Adrenal gland (tissue), 12 donors: ENCODE data around the gene P3H2. TPM values are rescaled to one million over a fixed set of nuclear protein-coding genes. Genes with fewer than 3 reads are reported as not detected.
"Not testable (repeated sequence)": the region's sequence is repeated elsewhere in the genome, so short reads cannot be mapped to it uniquely, and the experiment has no call there.

ENCODE experiments used
- DNase-seq, 7 donors: peaks; one replicate each; pipeline ENCODE4 v3.0.0-alpha.2; 2019 to 2020
- H3K27ac ChIP-seq, 5 donors: fragments of 200-600 bp; sonication (generic) in 4 of 5; 1 replicate in 3 of 5; 2 replicates in 2 of 5; pipeline versions ENCODE4 v1.5.1 to v1.8.0; 2016 to 2020; ENCODE audit warnings: mild to moderate bottlenecking in 1 of 5
- H3K27me3 ChIP-seq: fragments of 200-600 bp; 2 replicates; pipeline ENCODE4 v1.8.0; 2021
- H3K36me3 ChIP-seq, 2 donors: fragments of 200-600 bp; replicated peaks in 1 of 2; 1 replicate in 1 of 2; 2 replicates in 1 of 2; pipeline versions ENCODE4 v1.5.1 to v1.8.0; 2018 to 2022
- H3K4me1 ChIP-seq, 2 donors: fragments of 200-600 bp; replicated peaks in 1 of 2; 1 replicate in 1 of 2; 2 replicates in 1 of 2; pipeline versions ENCODE4 v1.5.1 to v1.8.0; 2018 to 2021
- H3K4me3 ChIP-seq, 4 donors: fragments of 200-600 bp; sonication (generic) in 3 of 4; one replicate each; pipeline ENCODE4 v1.5.1; 2016 to 2018
- H3K9me3 ChIP-seq, 3 donors: fragments of 200-600 bp; sonication (generic) in 1 of 3; replicated peaks in 1 of 3; 1 replicate in 2 of 3; 2 replicates in 1 of 3; pipeline versions ENCODE4 v1.5.1 to v1.8.0; 2016 to 2021
- CTCF ChIP-seq, 6 experiments: fragments of 450-650 bp in 4 of 6; fragments of 200-600 bp in 2 of 6; sonication (generic) in 1 of 6; IDR thresholded peaks; 1 replicate in 5 of 6; 2 replicates in 1 of 6; pipeline versions ENCODE4 v1.5.1 to v1.8.0; 2016 to 2021; ENCODE audit warnings: antibody characterized with exemption in 6 of 6, mild to moderate bottlenecking in 2 of 6, moderate library complexity in 1 of 6
- POLR2A ChIP-seq, 2 donors: fragments of 450-650 bp; IDR thresholded peaks; one replicate each; pipeline ENCODE4 v1.6.1; 2017; ENCODE audit warnings: antibody characterized with exemption in 2 of 2, mild to moderate bottlenecking in 2 of 2, moderate library complexity in 1 of 2
- WGBS, 4 donors: extraction: QIAGEN DNeasy Blood & Tissue Kit in 2 of 4; methylation state at CpG; one replicate each; pipeline versions ENCODE4 v1.1.5 to v1.1.7; 2013 to 2017; 5-methylcytosine and 5-hydroxymethylcytosine counted together
- intact Hi-C, 2 donors: fragments of 100-400 bp; cut with DNase I; formaldehyde crosslinking; loops; one replicate each; pipeline versions ENCODE4 v1.14.1 to v1.15.0; 2022 to 2023
- polyA plus RNA-seq, 3 donors: library from polyadenylated mRNA; stranded (reverse); fragments of 200-250 nt in 2 of 3; fragments of 350-450 nt in 1 of 3; fragmentation: Illumina TruSeq in 1 of 3; extraction: RNeasy Lipid Tissue Mini Kit (QIAGEN cat#74804) in 1 of 3; gene quantifications; one replicate each; pipeline ENCODE4 v1.2.3, GENCODE V29; 2013 to 2014
- total RNA-seq, 9 donors: library from RNA; depleted of rRNA in 4 of 9; stranded (reverse); fragments of >200 nt in 4 of 9; fragments of 120-200 nt in 1 of 9; fragmentation: NEBNext Ultra II Directional in 1 of 9; extraction: Animal tissue kit (Norgen Biotek cat#: 25700) in 1 of 9; gene quantifications; one replicate each; pipeline versions ENCODE4 v1.1.0 to v1.2.4, GENCODE V29; 2013 to 2023
- donor health status: healthy with polysubstance abuse.
- donor health status: Bipolar disorder and iron deficiency.
- donor health status: DM: yes; HTN: yes; CAD: no.
- donor health status: DM: no; HTN: no; CAD: no.
- donor health status: DM: no; HTN: no; CAD: no.
- donor health status: DM: yes; HTN: yes; CAD: no.

P3H2 gene
- total and polyA plus RNA-seq, 12 donors: 22.8 to 175 (median 88.1) TPM

- TF ChIP-seq CTCF (IDR thresholded peaks at IDR 0.05) (no peak), POLR2A (IDR thresholded peaks at IDR 0.05) (no peak)
- Histone ChIP-seq H3K4me1 (peaks cover 0 to 8% of the 10 kb centered on the region in 2 donors), H3K36me3 (no peaks in the 10 kb centered on the region), H3K4me3 (no peak overlapping the region), H3K27ac (no peak overlapping the region), H3K9me3 (no peaks in the 10 kb centered on the region), H3K27me3 (no peaks in the 10 kb centered on the region)
- intact Hi-C loops: no loop called here
- no peak for DNase-seq
- 29 to 38% (median 33%) methylated on average over 2 of the region's 2 CpGs for WGBS, 4 donors
Observed at GRCh38 chr3:190158261-190158660, 37.6 kb upstream of the P3H2 start.

- Histone ChIP-seq H3K27me3 (no peaks in the 10 kb centered on the region), H3K9me3 (no peaks in the 10 kb centered on the region), H3K4me1 (peaks cover 0 to 8% of the 10 kb centered on the region in 2 donors), H3K36me3 (no peaks in the 10 kb centered on the region), H3K27ac (no peak overlapping the region), H3K4me3 (no peak overlapping the region)
- no peak for DNase-seq
- no peak for TF ChIP-seq CTCF (IDR thresholded peaks at IDR 0.05)
- no peak for TF ChIP-seq POLR2A (IDR thresholded peaks at IDR 0.05)
- WGBS, 4 donors: 38 to 71% (median 54%) methylated on average over 4 of the region's 4 CpGs
- intact Hi-C loops: no loop called here
Observed at GRCh38 chr3:190155752-190156151, 35.1 kb upstream of the P3H2 start.

- Histone ChIP-seq H3K27me3 (no peaks in the 10 kb centered on the region), H3K27ac (no peak overlapping the region), H3K36me3 (no peaks in the 10 kb centered on the region), H3K4me1 (no peaks in the 10 kb centered on the region), H3K9me3 (no peaks in the 10 kb centered on the region), H3K4me3 (no peak overlapping the region)
- intact Hi-C loops: no loop called here
- TF ChIP-seq CTCF (IDR thresholded peaks at IDR 0.05) (no peak), POLR2A (IDR thresholded peaks at IDR 0.05) (no peak)
- 79 to 87% (median 84%) methylated on average over 3 of the region's 3 CpGs for WGBS, 4 donors
- DNase-seq: no peak
Observed at GRCh38 chr3:190150681-190151080, 30.0 kb upstream of the P3H2 start.

- 91 to 92% (median 92%) methylated on average over 6 of the region's 6 CpGs for WGBS, 4 donors
- H3K4me3 ChIP-seq, H3K27ac ChIP-seq, H3K27me3 ChIP-seq, H3K9me3 ChIP-seq, DNase-seq, intact Hi-C loops, H3K36me3 ChIP-seq, H3K4me1 ChIP-seq: not testable (repeated sequence)
Observed at GRCh38 chr3:190149830-190150619, 29.3 kb upstream of the P3H2 start.

- H3K27me3 ChIP-seq, H3K36me3 ChIP-seq, H3K27ac ChIP-seq, H3K4me3 ChIP-seq, DNase-seq, H3K4me1 ChIP-seq, intact Hi-C loops, H3K9me3 ChIP-seq: not testable (repeated sequence)
- 72 to 87% (median 82%) methylated on average over 7 of the region's 7 CpGs for WGBS, 4 donors
Observed at GRCh38 chr3:190144793-190145192, 24.1 kb upstream of the P3H2 start.
